ENCODE data around the gene MLLT1. TPM values are rescaled to one million over a fixed set of nuclear protein-coding genes. Genes with fewer than 3 reads are reported as not detected.
"Not testable (repeated sequence)": the region's sequence is repeated elsewhere in the genome, so short reads cannot be mapped to it uniquely, and the experiment has no call there.

MLLT1 gene
- total RNA-seq, 2 donors from 2014 or later = 44.7 to 104 TPM

- DNase-seq (ENCODE audit: low spot score) = no peak
- Mint-ChIP-seq H3K36me3 (peaks cover 13% of the 10 kb centered on the region), H3K4me3 (no peak overlapping the region), H3K4me1 (ENCODE audit: low read depth in 2 of 2) (no peaks in the 10 kb centered on the region), H3K27ac (no peak overlapping the region), H3K9me3 (peaks cover 5% of the 10 kb centered on the region), H3K27me3 (peaks cover 0 to 3% of the 10 kb centered on the region in 2 donors)
- no peak for ATAC-seq
Observed at GRCh38 chr19:6287269-6287885, 7.6 kb upstream of the MLLT1 start.

DNA sequence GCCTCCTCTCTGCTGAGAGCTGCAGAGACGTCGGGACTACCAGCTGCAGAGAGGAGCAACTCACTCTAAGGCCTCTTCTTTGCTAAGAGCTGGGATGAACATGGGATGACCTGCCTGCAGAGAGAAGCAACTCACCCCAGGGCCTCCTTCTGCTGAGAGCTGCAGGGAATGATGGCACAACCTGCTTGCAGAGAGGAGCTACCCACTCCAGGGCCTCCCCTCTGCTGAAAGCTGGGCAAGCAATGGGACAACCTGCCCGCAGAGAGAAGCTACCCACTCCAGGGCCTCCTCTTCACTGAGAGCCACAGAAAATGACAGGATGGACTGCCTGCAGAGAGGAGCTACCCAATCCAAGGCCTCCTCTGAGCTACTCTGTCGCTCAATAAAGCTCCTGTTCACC lies 6.9 kb upstream of the MLLT1 start:
- Mint-ChIP-seq H3K27ac (no peak overlapping the region), H3K36me3 (peaks cover 13% of the 10 kb centered on the region), H3K9me3 (peaks cover 5% of the 10 kb centered on the region), H3K27me3 (peaks cover 0 to 3% of the 10 kb centered on the region in 2 donors), H3K4me3 (no peak overlapping the region), H3K4me1 (ENCODE audit: low read depth in 2 of 2) (no peaks in the 10 kb centered on the region)
- ATAC-seq (no peak), DNase-seq (ENCODE audit: low spot score) (no peak)

- not testable (repeated sequence) for H3K27ac Mint-ChIP-seq; H3K36me3 Mint-ChIP-seq; H3K4me3 Mint-ChIP-seq; H3K27me3 Mint-ChIP-seq; DNase-seq (ENCODE audit: low spot score); ATAC-seq; H3K9me3 Mint-ChIP-seq
- peaks cover 17 to 18% of the 10 kb centered on the region in 2 donors for H3K4me1 Mint-ChIP-seq (ENCODE audit: low read depth in 2 of 2)
Observed at GRCh38 chr19:6282393-6282792, 2.6 kb upstream of the MLLT1 start.

GRCh38 chr19:6279620-6279930 lies 200 bp downstream of the MLLT1 start:
- Mint-ChIP-seq H3K4me3 (no peak overlapping the region), H3K9me3 (no peaks in the 10 kb centered on the region), H3K27me3 (no peaks in the 10 kb centered on the region), H3K27ac (peak overlapping the region in 1 of 2 donors; percentile 86), H3K4me1 (ENCODE audit: low read depth in 2 of 2) (peaks cover 30 to 31% of the 10 kb centered on the region in 2 donors), H3K36me3 (no peaks in the 10 kb centered on the region)
- no peak for DNase-seq (ENCODE audit: low spot score)
- ATAC-seq = peak; percentile 70 to 72

GRCh38 chr19:6278740-6279619 lies 795 bp downstream of the MLLT1 start:
- ATAC-seq (no peak), DNase-seq (ENCODE audit: low spot score) (no peak)
- peak overlapping the region; percentile 94 for H3K4me3 Mint-ChIP-seq
- peak overlapping the region; percentile 84 to 86 for H3K27ac Mint-ChIP-seq
- no peaks in the 10 kb centered on the region for H3K36me3 Mint-ChIP-seq
- no peaks in the 10 kb centered on the region for H3K9me3 Mint-ChIP-seq
- peaks cover 31 to 36% of the 10 kb centered on the region in 2 donors for H3K4me1 Mint-ChIP-seq (ENCODE audit: low read depth in 2 of 2)
- H3K27me3 Mint-ChIP-seq = no peaks in the 10 kb centered on the region

- H3K27ac Mint-ChIP-seq = peak overlapping the region; percentile 84 to 86
Observed at GRCh38 chr19:6278051-6278450, 1.7 kb downstream of the MLLT1 start.

DNA sequence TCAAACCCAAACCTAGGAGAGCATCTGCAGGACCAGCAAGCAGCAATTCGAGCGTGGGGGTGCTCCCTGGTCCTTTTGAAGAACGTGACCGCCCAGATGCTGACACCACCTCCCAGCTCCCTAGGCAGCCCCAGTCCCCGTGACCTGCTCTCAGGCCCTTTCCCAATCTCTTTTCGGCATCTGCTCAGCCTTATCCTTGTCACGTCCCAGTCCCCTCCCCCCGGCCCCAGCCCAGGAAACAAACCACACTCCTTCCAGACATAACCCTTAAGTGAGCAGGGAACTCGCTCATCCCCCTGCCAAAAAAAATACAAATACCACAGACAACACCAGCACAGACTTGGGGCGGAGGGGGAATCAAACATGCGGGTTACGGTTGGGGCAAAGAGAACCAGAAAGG lies 3.3 kb downstream of the MLLT1 start:
- no peak overlapping the region for H3K4me3 Mint-ChIP-seq
- H3K36me3 Mint-ChIP-seq = no peaks in the 10 kb centered on the region
- no peaks in the 10 kb centered on the region for H3K27me3 Mint-ChIP-seq
- no peak for DNase-seq (ENCODE audit: low spot score)
- no peak for ATAC-seq
- peak overlapping the region in 1 of 2 donors; percentile 54 for H3K27ac Mint-ChIP-seq
- no peaks in the 10 kb centered on the region for H3K9me3 Mint-ChIP-seq
- H3K4me1 Mint-ChIP-seq (ENCODE audit: low read depth in 2 of 2) = peaks cover 45 to 52% of the 10 kb centered on the region in 2 donors

More at GRCh38 chr19:6278051-6278450, 1.7 kb downstream of the MLLT1 start:
- peaks cover 33 to 42% of the 10 kb centered on the region in 2 donors for H3K4me1 Mint-ChIP-seq (ENCODE audit: low read depth in 2 of 2)
- no peaks in the 10 kb centered on the region for H3K27me3 Mint-ChIP-seq
- DNase-seq (ENCODE audit: low spot score) (no peak), ATAC-seq (no peak)
- H3K9me3 Mint-ChIP-seq = no peaks in the 10 kb centered on the region
- peak overlapping the region; percentile 94 for H3K4me3 Mint-ChIP-seq
- H3K36me3 Mint-ChIP-seq = no peaks in the 10 kb centered on the region

DNA sequence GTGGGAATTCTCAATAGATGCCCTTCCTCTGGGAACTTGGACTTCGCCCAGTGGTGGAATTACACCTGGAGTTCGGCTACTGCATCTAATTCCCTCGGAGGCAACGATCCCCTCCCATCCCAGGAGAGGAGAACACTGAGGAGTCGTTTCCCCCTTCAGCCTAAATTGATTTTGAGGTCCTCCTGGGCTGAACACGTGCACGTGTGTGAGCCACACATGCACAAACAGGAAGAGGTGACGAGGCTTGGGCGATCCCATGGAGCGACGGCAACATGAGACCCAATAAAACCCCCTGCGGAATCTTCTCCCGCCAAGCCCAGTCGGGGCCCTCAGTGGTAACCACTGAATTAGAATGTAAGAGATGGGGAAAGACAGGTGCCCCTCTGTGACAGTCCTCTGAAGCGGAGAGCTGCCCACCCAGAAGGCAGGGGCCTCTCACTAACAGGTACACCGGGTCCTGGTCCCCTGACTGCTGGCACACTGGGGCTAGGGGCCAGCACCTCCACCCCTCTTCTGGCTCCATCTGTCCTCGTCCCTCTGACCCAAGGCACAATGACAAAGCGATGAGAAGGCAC lies 4.5 kb downstream of the MLLT1 start:
- Mint-ChIP-seq H3K36me3 (no peaks in the 10 kb centered on the region), H3K27ac (peak overlapping the region in 1 of 2 donors; percentile 27), H3K9me3 (no peaks in the 10 kb centered on the region), H3K4me3 (no peak overlapping the region), H3K4me1 (ENCODE audit: low read depth in 2 of 2) (peaks cover 51 to 64% of the 10 kb centered on the region in 2 donors), H3K27me3 (no peaks in the 10 kb centered on the region)
- ATAC-seq (no peak), DNase-seq (ENCODE audit: low spot score) (no peak)

GRCh38 chr19:6274756-6275155 lies 5.0 kb downstream of the MLLT1 start:
- no peaks in the 10 kb centered on the region for H3K9me3 Mint-ChIP-seq
- H3K27ac Mint-ChIP-seq = peak overlapping the region in 1 of 2 donors; percentile 83
- no peaks in the 10 kb centered on the region for H3K36me3 Mint-ChIP-seq
- no peak overlapping the region for H3K4me3 Mint-ChIP-seq
- DNase-seq (ENCODE audit: low spot score) = no peak
- H3K4me1 Mint-ChIP-seq (ENCODE audit: low read depth in 2 of 2) = peaks cover 51 to 66% of the 10 kb centered on the region in 2 donors
- no peaks in the 10 kb centered on the region for H3K27me3 Mint-ChIP-seq
- no peak for ATAC-seq

- Mint-ChIP-seq H3K4me3 (no peak overlapping the region), H3K4me1 (ENCODE audit: low read depth in 2 of 2) (peaks cover 49 to 65% of the 10 kb centered on the region in 2 donors), H3K27me3 (no peaks in the 10 kb centered on the region), H3K36me3 (no peaks in the 10 kb centered on the region), H3K27ac (peak overlapping the region in 1 of 2 donors; percentile 83), H3K9me3 (no peaks in the 10 kb centered on the region)
- ATAC-seq (peak in 1 of 2 donors; percentile 60), DNase-seq (ENCODE audit: low spot score) (no peak)
Observed at GRCh38 chr19:6273701-6274601, 5.8 kb downstream of the MLLT1 start.

- peaks cover 42 to 59% of the 10 kb centered on the region in 2 donors for H3K4me1 Mint-ChIP-seq (ENCODE audit: low read depth in 2 of 2)
- no peaks in the 10 kb centered on the region for H3K27me3 Mint-ChIP-seq
- H3K27ac Mint-ChIP-seq = peak overlapping the region in 1 of 2 donors; percentile 83
- no peaks in the 10 kb centered on the region for H3K9me3 Mint-ChIP-seq
- DNase-seq (ENCODE audit: low spot score) (no peak), ATAC-seq (no peak)
- H3K36me3 Mint-ChIP-seq = no peaks in the 10 kb centered on the region
- no peak overlapping the region for H3K4me3 Mint-ChIP-seq
Observed at GRCh38 chr19:6272913-6273600, 6.7 kb downstream of the MLLT1 start.

DNA sequence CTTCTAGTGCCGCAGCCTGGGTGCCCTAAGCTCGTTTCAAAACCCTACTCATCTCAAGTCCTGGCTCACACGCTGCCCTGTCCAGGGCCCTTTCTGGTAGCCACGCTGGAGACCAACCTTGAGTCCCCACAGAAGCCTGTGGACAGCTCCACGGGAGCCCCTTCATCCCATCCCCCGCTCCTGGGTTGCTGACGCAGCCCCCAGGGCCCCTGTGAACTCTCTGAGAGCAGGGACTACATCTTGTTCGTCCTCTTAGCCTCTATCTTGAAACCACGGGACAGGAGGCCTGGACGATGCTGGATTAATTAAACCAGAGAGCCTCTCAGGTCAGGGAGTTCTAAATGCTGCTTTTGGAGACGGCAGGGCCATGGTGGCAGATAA lies 7.4 kb downstream of the MLLT1 start:
- no peak for ATAC-seq
- Mint-ChIP-seq H3K27ac (peak overlapping the region in 1 of 2 donors; percentile 77), H3K4me1 (ENCODE audit: low read depth in 2 of 2) (peaks cover 37 to 56% of the 10 kb centered on the region in 2 donors), H3K27me3 (no peaks in the 10 kb centered on the region), H3K36me3 (no peaks in the 10 kb centered on the region), H3K4me3 (no peak overlapping the region), H3K9me3 (no peaks in the 10 kb centered on the region)
- DNase-seq (ENCODE audit: low spot score) = no peak

Data from natural killer cell treated with Interleukin-12 subunit alpha and Interleukin-12 subunit beta and Interleukin-15 and Interleukin-18, amount 100 ng/mL, for 72 hours (primary cell).